HG03565 (cell line): Measurements from ENCODE around the gene PHACTR1.

Experiments used
- ATAC-seq: cut with Tn5 transposase; IDR thresholded peaks from one replicate; pipeline ENCODE4 v1.9.1; 2021; ENCODE audit warnings: mild to moderate bottlenecking, moderate library complexity; ENCODE audit not compliant: unreplicated experiment

The PHACTR1 gene

DNA sequence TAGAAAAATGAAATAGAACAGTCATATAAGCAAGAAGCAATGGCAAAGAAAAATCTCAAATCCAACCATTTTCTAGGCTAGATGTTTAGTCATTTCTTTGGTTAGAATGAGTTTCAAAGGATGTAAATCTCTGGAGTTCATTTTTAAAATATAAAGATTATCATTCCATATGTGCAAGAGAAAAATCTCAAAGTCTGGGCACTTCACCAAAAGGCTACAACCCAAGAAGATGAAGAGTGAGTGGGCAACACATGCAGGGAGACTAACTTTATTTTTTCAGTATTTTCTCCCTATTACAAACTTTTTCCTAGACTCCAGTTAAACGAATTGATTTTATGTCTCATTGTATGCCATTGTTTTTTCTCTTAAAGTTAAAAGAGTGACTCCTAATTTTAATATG, 83.6 kb downstream of the PHACTR1 start:
- no peak for ATAC-seq

DNA sequence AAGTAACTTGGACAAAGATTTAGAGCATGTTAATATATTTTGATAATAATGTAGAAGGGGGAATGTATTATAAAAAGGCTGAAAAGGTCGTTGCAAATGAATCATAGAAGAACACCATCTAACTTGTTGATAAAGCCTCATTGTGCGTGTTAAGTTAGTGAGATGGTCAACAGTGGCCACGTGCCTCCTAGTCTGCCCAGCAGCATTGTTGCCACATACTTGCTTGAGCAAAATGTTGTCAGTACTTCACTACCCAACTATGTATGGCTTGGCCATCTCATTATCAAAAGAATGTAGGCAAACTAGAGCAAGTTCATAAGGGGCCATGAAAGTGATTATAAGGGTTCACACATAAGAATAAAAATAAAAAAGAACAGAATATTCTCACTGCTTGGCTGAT, 84.6 kb downstream of the PHACTR1 start:
- no peak for ATAC-seq

DNA sequence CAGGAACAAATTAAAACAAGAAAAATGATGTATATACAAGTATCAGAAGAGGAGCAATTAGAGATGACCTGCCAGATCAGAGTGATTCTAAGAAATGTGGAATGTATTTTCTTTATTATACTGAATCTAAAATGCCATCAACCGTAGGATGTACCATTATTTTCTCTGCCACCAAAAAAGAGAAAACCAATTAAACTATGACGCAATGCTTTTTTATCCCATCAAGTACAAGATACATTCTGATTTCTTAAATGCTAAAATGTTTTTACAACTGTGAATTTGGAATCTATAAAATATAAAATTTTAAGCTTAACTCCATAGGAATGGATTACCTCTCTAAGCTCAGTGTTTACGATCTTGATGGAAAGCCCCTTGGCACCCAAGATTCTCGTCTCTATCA, 85.9 kb downstream of the PHACTR1 start:
- ATAC-seq, result no peak

DNA sequence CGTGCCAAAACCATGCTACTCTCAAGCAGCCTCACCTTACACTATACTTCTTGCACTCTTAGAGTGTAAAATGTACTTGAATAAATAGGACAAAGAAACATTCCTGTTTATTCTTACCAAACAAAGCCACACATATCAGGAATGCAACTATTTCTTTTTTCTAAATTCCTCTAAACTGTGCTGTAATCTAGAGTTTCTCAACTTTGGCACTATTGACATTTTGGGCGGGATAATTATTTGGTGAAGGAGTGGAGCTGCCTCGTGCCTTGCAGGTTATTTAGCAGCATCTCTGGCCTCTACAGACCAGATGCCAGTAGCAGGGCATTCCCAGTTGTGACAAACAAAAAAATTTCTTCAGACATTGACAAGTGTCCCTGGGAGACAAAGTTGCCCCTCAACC, 86.9 kb downstream of the PHACTR1 start:
- ATAC-seq, result no peak

DNA sequence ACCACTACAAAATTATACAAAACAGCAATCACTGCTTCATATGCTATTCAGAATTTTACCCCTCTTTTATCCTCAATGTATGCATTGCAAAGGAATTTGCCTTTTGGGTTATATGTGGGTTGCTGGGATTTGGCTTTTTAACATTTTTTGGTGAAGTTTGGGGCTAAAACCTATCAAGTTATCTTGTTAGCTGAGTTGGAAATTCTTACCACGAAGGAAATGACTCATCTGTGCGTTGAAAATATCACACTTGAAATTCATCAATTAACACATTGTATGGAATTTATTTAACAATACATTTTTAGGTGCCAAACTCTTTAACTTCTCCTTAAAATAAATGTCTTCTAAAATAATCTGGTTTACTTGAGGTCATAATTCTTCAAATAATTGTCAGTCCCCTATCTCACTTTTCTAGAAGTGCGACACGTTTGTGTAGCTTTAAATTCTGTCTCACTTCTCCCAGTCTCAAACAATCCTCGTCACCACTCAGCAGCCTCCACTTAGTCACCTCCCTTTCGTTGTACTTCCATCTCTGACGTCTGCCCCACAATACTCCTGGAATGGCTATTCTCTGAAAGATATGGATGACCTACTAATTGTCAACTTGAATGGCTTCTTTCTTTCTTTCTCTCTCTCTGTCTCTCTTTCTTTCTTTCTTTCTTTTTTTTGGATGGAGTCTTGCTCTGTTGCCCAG, 88.5 kb downstream of the PHACTR1 start:
- no peak for ATAC-seq

DNA sequence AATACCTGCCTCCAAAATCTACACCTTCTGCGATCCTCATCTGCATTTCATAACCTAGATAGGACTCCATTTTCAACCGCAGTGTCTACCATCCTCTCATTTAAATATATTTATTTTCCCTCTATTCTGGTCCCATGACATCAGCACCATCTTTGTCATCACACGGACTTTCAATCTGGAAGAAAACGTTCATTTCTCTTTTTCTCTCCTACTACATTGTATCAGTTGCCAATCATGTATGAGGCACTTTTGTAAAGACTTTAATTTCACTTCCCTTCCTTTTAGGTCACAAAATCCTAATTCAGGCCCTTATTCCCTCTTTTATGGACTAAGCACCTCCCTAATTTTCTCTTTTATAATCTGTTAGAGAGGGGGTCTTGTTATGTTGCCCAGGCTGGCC, 89.6 kb downstream of the PHACTR1 start:
- no peak for ATAC-seq

DNA sequence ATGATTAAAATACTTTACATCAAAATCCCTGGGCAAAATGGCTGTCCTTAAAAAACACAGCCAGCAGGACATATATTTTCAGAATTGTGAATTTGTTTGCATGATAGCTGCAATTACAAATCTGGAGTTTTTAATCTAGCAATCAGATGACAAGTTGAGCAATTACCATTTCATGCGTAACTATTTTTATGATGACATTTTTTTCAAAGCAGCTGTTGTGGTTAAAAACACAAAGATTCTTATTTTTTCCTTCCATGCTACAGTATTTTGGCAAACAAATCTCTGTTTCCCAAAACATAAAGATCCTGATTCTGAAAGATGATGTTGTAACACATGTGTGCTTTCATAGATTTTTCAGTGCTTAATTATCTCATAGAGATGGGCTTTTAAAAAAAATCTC, 90.2 kb downstream of the PHACTR1 start:
- ATAC-seq, result no peak

DNA sequence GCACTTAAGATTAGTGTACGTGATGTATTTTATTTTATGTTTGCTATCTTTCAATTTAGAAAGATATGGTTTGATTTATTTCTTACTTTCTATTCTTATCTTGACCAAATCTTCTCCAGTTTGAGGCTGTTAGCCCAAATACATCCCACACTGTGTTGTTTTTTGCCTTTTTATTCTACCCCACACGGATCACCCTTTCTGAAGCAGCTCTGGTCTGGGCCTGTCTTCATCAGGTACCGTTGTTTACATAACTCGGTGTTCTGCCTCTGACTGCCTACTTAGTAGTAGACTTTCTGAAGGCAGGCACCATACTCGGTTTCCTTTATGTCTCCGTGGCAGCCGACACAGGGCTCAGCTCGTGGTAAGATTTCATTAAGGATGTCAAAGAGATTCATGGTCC, 95.0 kb downstream of the PHACTR1 start:
- no peak for ATAC-seq

DNA sequence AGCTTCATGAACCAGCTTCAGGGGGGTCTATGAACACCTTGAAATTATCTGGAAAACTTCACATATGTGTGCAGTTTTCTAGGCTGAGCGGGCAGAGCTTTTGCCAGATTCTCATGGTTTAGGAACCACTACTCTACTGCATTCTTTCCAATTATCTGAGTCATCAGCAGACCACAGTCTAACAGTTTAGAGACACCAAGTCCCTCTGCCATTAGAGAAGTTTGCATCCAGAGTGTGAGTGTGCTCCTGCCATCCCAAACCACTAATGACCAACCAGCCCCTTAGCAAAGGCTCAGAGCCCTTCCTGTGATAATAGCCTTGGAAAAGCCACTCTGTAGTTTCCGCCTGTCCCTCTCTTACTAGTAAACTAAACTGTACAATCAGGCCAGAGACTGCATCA, 96.8 kb downstream of the PHACTR1 start:
- ATAC-seq, result no peak

DNA sequence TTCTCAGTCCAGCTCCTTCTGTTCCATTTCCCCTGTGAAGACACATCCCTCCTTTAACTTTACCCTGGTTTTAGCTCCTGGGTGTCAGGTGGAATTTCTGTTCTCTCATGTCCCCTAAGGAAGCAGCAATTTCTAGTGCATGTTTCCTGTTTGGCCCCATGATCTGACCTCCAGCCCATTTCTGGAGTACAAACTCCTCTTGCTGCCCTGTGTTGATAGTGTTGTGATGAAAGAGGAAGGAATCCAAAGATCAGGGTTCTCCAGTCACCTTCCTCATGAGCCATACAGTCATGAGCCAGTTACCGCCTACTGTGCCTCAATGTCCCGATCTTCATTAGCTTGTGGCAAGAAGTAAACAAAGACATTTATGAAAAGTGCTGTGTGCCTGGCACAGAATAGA, 97.4 kb downstream of the PHACTR1 start:
- ATAC-seq, result no peak

DNA sequence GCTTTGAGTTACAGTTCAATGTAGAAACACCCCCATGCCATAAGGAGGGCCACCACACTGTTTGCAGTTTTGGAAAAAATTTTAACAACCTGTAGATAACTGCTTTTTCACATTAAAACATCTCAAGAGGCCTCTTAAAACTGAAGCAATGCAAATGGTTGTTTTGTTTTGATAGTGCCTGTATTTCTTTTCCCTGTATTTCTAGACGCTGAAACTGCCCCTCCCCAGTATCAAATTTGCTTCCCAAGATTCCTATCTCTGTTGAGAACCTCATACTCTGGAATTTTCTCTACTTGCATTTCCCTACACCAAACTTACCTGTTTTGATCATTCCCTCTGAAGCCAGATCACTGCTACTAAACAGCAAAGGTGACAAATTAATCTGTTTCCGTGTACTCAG, 98.5 kb downstream of the PHACTR1 start:
- ATAC-seq, result no peak

DNA sequence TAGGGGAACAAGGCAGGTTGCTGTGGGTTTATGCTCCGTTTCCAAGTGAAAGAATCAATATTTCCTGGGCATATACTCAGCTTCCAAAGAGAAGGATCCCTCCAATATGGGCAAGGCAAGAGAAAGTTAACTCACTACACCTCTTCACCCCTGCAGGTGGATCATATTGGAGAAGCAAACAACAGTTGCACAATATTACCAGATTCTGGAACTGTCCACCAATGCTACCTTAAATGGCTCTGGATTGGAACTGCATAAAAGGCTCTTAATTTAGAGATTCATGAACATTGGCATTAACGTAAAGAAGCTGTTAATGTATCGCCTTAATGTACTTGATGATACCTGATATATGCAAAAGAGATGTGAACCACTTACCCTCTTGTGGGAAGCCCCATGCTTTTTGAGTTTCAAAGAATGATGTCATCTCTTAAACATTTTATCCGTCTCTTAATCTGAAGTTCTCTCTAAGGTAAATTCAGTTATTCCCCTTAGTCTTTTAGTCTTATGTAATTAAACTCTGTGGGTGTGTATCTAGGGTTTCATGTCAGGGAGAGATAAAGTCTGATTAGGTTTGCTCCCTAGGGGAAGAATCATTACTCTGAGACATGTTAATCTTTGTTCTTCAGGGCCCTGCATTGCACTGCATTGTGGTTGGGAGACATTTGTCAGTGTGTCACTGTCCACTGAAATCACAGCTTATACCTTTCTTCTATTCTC, 99.5 kb downstream of the PHACTR1 start:
- ATAC-seq, result no peak

DNA sequence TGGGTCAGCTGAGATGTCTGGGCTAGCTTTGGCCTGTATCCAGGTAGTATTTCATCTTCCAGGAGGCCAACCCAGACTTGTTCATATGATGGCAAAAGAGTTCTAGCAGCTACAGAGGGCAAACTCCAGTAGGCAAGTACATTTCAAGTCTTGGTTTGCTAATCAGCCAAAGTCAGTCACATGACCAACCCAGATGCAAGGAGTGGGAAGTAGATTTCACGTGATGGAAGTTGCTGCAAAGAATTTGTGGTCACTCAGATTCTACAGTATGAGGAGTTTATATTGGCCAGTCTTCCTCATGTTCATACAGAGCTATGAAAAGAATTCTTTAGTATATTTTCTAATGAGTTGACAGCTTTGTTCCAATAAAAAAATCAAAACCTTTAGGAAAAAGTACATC, 101.8 kb downstream of the PHACTR1 start:
- no peak for ATAC-seq

DNA sequence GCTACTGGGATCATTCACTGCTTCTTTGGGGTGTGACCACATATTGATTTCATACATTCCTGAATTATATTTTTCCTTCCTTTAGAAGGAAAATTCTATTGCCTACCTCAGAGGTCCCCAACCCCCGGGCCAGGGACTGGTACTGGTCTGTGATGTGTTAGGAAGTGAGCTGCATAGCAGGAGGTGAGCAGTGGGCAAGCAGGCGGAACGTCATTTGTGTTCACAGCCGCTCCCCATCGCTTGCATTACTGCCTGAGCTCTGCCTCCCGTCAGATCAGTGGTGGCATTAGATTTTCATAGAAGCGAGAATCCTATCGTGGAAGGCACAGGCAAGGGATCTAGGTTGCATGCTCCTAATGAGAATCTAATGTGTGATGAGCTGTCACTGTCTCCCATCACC, 107.3 kb downstream of the PHACTR1 start:
- no peak for ATAC-seq

DNA sequence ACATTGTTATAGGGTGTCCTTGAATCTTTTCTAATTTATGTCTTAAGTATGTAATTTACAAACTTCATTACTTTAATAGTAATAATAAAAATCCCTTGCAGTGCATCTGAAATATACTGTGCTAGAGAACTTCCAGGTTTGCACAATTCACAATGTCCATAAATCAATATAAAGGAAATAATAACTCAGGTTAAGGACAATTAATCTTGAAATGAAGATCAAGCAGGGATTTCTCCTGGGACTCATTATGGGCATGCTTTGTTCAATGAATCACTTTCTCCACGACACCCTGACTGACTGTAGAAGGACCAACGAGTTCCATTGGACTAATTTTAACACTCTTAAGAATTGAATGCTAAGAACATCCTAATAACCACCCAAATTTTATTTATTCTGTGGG, 110.0 kb downstream of the PHACTR1 start:
- no peak for ATAC-seq

DNA sequence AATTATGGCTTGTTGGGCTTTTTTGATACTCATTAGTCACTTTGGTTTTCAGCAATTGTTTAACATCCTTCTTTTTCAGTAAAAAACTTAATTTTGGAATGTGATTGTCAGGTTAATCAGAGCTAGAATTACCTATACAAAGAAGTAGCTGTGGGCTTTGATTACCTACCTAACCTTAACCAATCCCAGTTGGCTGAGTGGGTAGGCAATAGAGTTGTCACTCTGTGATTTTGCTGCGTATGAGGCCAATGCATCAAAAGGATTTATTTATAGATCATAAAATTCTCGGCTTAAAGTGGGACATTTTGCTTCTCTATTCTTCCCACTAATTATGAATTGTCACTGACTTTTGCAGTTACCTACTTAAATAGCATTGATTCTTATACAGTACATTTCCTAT, 111.4 kb downstream of the PHACTR1 start:
- no peak for ATAC-seq

DNA sequence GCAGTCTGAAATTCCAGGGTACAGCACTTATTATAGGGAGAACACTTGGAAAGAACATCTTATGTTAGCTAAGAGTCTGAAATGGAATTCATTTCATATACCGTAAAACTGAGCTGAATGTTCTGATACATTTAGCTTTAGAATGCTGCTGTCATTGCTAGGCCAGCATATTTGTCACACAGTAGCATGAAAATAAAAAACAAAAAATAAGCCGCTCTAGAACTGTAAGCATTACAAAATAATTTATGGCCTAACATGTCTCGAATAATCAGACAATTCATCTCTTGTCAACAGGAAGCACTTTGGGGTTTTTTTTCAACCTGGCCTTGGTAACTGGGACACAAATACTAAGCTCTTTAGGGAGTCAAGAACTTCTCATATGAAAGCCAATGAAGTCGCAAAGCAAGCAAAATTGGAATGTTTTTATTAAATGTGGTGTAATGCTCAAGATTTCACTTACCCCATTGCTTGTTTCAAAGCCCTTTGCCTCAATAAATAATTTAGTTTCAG, 115.7 kb downstream of the PHACTR1 start:
- no peak for ATAC-seq

DNA sequence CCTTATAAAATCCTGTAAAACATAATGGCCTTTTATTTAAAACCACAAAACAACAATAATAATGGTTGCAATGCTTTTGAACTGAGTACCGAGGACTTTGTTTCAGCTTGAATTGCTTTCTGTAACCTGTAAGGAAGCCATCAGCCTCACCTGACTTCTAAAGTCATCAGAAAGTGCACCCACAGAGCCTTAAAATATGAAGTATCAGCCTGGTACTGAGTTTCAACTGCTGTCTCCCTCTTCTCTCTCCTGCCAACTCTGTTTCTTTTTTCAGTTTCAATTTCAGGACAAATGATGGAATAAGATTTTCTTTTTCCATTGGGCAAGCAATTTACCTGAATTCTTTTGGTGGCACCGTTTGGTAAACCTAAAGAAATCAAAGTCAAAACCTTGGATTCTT, 119.4 kb downstream of the PHACTR1 start:
- ATAC-seq, result no peak

DNA sequence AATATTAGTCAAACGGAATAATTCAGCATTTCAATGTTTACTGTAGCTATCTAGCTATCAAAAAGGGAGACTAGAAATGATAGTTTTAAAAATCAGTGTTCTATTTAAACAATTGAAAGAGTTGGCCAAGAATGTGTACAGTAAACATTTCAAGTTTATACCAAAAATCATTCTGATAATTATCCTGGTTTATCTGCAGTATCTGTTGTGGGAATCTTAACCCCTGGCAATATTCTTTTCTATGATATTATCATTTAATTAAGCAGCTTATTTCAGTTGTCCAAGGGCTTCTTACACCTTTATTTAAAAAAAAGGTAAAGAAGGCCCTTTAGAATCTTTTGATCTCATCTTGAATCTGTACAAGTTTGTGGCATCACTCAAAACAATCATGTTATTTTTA, 125.1 kb downstream of the PHACTR1 start:
- no peak for ATAC-seq

DNA sequence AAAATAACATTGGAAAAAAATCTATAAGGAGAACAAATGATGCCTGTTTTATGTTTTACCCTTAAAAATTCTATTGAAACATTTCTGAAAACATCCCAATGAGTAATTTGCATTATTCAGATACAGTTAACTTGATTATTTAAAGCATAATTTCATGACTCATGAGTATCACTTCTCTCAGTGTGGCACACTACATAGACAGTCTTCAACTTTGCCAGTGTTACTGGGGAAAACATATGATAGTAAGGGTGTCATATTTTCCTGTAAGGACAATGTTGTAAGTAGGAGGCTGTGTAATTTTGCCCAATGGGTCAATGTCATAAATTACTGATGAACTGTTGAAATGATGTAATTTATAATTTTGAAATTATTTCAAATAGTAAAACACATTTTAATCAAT, 125.5 kb downstream of the PHACTR1 start:
- ATAC-seq, result no peak

DNA sequence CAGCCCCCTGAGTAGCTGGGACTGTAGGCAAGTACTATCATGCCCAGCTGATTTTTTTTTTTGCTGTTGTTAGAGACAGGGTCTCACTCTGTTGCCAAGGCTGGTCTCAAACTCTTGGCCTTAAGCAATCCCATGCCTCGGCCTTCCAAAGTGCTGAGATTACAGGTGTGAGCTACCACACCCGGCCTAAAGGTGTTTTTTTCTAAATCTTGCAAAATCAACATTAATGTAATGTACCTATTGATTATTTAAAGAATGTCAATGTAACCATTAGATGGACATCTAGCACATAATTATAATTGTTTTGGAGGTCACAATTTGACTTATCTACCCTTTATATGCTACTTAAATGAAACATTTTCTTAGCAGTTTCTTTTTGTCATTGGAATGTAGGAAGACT, 126.1 kb downstream of the PHACTR1 start:
- ATAC-seq, result no peak
